IPS-NIHi7 (cell line): ENCODE measurements around the gene SMARCA1.

Source experiments
- DNase-seq: peaks from one replicate; pipeline ENCODE4 v3.0.0; 2012; ENCODE audit warnings: mixed read lengths; ENCODE audit errors: extremely low spot score

Gene SMARCA1

DNA sequence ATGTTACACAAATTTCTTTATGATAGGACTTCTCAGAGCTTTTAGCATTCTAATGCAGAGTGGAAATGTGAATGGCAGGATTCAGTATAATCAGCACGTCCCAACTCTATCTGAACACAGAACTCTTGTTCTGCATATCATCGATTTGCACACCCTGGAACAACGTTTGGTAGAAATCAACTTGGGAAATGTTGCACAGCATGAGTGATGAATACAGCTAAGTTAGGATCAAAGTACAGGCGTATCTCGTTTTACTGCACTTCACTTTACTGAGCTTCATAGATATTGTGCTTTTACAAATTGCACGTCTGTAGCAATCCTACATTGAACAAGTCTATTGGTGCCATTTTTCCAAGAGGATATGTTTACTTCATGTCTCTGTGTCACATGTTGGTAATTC is 70.8 kb downstream of the SMARCA1 start:
- no peak for DNase-seq

DNA sequence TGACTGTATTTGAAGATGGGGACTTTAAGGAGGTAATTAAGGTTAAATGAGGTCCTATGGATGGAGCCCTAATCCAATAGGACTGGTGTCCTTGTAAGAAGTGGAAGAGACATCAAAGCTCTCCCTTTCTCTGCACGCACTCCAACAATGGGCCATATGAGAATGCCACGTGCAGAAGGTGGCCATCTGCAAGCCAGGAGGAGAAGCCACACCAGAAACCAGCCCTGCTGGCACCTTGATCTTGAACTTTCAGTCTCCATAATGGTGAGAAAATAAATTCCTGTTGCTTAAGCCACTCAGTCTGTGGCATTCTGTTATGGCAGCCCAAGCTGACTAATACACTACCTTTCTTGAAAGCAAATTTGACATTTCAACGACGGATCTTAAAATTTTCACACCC is 73.2 kb downstream of the SMARCA1 start:
- DNase-seq: no peak

DNA sequence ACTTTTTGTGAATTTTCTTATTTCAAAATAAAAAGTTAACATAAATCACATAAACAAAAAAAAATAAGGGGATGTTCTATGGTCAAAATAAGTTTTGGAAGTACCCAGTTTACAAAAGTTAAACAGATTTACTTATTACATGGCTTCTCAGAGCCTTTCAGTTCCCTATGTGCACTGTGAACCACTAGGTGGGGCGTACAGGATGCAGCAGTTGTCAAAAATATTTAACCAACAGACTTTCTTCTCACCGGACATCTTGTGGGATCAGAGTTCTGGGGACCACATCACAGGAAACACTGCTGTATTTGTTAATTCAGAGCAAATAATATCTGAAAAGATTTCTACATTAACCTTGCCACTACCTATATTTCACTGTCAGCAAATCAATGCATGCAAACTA is 74.1 kb downstream of the SMARCA1 start:
- DNase-seq: no peak

DNA sequence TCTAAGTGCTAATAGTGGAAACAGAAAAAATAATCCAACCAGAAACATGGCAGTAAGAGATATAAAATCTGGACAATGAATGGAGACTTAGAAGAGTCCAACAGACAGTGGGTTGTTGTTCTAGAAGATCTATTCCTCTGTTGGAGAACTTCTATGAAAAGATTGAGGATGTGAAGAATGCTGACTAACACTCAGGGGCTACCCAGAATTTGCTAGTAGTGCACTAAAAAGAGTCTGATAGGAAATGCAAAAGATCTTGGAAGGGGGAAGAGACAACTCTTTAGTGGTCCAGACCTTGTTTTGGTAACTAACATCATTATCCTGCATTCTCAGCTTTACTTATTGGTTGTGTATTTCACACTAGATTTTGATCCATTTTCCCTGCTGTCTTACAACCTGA is 77.9 kb downstream of the SMARCA1 start:
- DNase-seq: no peak

DNA sequence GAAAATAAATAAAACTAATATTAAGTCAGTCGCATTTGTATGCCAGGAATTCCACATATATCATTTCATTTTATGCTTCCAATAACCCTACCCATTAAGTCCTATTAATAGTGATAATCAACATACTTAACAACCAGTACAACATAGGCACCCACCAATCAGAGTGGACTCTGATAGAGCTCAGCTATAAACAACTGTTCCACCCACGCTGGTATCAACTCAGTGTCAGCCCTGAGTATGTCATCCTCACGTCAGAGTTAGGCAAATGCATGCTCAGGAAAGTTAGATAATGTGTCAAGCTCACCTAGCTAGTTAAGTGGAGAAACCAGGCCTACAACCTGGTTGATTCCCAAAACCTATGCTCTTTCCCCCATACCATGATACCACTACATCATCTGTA is 89.3 kb downstream of the SMARCA1 start:
- no peak for DNase-seq

DNA sequence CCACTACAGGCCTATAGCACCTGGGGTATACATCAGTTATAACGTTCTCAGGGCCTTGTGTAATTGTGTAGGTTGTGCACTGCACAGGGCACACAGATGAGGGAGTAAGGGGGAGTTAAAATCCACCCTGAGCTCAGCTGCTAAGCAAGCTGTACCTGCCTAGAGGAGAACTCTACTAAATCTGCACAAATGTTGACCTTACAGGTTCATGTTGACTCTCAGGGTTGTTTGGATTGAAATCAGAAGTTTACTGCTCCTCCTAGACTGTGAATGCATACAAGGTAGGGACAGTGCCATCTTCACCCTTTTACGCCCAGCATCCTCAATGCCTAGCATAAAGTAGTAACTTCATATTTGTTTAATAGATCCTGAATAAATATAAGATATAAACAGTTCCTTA is 89.8 kb downstream of the SMARCA1 start:
- DNase-seq: no peak

DNA sequence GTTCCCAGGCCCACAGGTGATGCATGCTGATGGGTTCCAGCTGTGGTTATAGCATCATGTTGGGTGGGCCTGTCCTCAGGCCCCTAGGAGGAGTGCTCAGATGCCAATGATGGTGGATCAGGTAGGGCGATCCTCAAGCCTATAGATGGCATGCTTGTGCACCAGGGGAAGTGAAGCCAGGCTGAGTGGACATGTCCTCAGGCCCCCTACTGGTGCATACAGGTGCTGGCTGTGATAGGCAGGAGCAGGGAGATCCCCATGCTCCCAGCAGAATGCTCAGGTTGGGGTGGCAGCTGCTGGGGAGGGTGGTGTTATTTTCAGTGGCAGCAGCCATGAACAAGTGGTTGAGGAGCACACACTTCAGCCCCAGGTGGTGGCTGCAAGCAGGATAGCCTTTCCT is 96.0 kb downstream of the SMARCA1 start:
- no peak for DNase-seq

DNA sequence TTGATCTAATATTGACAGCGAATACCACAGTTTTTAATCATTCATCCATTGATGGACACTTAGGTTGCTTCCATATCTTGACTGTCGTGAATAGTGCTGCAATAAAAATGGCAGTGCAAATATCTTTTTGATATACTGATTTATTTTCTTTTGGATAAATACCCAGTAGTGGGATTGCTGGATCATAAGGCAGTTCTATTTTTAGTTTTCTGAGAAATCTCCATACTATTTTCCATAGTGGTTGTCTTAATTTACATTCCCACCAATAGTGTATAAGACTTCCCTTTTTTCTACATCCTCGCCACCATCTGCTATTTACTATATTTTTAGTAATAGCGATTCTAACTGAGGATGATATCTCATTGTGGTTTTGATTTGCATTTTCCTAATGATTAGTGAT is 100.1 kb downstream of the SMARCA1 start:
- no peak for DNase-seq

DNA sequence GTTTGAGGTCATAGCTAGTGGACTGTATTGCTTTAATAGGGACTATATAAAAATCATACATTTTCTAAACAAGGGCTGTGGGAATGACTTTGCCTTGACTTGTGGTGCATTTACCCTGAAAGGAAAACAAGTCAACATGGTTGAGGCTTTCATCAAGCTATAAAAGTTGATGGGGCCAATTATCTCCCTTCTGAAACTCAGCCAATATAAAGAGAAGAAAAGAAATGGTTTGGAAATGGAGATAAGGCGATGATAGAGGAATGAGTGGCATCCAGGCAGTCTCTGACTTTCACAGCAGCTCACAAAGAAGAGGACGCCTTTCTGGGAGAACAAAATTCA is 118.7 kb downstream of the SMARCA1 start:
- no peak for DNase-seq

DNA sequence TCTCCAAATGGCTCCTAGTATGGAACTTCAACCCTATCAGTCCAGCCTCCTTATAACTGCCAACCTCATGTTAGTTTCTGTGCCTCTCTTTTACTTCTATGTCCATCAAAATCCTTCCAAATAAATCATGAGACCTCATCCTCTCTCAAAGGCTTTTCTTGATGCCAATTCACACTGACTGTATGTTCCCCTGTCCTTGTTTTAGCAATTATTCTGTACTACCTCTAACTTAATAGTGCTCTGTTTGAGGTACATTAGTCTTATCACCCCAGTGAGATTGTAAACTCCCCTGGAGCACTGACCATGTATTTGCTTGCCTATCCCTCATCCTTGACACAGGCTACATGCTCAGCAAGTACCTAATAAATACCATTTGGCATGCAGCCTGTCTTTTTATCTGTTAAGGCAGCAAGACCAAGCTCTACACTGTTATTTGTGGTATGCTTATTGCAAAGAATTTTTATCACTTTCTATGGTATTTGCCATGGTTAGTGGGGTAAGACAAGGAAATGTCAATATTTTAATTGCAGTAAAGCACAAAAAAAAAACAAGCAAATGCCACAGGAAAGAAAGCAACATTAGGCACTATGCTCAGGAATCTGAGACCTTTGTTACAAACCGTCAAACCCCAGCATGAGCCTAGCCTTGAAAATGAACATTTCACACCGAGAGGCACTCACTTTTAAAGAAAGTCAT is 119.2 kb downstream of the SMARCA1 start:
- no peak for DNase-seq
